Brain microvascular endothelial cell (primary cell): ENCODE data around the gene COL1A1.

Source experiments
- DNase-seq: peaks from one replicate; pipeline ENCODE4 v3.0.0-alpha.2; 2020
- H3K27ac ChIP-seq: fragments of 250-450 bp; sonication (Bioruptor Pico); 2 replicates; pipeline ENCODE4 v1.5.1; 2020; ENCODE audit warnings: mild to moderate bottlenecking, moderate library complexity
- H3K27me3 ChIP-seq: fragments of 250-450 bp; sonication (Bioruptor Pico); replicated peaks from 2 replicates; pipeline ENCODE4 v1.5.1; 2020; ENCODE audit warnings: mild to moderate bottlenecking
- H3K36me3 ChIP-seq: fragments of 250-450 bp; sonication (Bioruptor Pico); replicated peaks from 2 replicates; pipeline ENCODE4 v1.5.1; 2020; ENCODE audit warnings: mild to moderate bottlenecking
- H3K4me3 ChIP-seq: 2 replicates; pipeline ENCODE4 v1.5.1; 2011; ENCODE audit warnings: low read depth, mild to moderate bottlenecking, control low read depth, low read length, moderate library complexity
- in situ Hi-C: cut with HindIII; loops from 2 replicates; pipeline ENCODE4 v1.10.0; 2017; ENCODE audit warnings: low sequenced_read_pairs, low pct_ligation_motif_present
- TF ChIP-seq, protein P1 (sequence below): IDR thresholded peaks from 2 replicates; pipeline ENCODE4 v1.5.1; 2011; ENCODE audit warnings: low read depth, mild to moderate bottlenecking, moderate library complexity, low read length, control low read depth, inconsistent platforms; ENCODE audit errors: missing control alignments

COL1A1 gene

DNA sequence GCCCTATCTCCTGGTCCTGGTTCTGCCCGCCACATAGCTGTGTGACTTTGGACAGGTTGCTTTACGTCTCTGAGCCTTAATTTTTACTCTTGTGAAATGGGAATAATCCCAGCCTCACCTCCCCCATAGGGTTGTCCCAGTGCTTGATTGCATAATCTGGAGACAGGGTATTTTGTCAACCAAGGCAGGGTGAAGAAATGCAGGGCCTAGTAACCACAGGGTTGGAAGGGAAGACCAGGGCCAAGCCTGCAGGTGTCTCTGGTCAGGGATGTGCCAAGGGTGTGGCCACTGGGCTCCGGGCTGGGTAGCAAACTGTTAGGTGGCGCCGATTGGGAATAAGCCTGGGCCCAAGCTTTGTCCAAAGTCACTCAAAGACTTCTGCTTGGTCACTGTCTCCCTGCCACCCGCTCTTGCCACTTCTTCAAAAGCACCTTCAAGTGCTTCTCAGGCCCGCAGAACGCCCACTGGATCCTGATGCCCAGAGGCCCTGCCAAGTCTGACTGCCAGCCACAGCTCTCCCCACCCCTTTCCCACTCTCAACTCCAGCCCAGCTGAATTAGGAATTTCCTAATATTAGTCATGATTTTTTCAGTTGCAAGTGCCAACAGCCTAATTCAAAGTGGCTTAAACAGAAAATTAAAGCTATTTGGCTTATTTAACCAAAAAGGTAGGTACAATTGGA is 20.6 kb upstream of the COL1A1 start:
- H3K27ac ChIP-seq: no peak overlapping the region
- H3K27me3 ChIP-seq: no peaks in the 10 kb centered on the region
- DNase-seq: no peak
- in situ Hi-C loops: no loop called here
- TF ChIP-seq, protein P1, sequence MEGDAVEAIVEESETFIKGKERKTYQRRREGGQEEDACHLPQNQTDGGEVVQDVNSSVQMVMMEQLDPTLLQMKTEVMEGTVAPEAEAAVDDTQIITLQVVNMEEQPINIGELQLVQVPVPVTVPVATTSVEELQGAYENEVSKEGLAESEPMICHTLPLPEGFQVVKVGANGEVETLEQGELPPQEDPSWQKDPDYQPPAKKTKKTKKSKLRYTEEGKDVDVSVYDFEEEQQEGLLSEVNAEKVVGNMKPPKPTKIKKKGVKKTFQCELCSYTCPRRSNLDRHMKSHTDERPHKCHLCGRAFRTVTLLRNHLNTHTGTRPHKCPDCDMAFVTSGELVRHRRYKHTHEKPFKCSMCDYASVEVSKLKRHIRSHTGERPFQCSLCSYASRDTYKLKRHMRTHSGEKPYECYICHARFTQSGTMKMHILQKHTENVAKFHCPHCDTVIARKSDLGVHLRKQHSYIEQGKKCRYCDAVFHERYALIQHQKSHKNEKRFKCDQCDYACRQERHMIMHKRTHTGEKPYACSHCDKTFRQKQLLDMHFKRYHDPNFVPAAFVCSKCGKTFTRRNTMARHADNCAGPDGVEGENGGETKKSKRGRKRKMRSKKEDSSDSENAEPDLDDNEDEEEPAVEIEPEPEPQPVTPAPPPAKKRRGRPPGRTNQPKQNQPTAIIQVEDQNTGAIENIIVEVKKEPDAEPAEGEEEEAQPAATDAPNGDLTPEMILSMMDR: no peak
- H3K36me3 ChIP-seq: no peaks in the 10 kb centered on the region
- no peak overlapping the region for H3K4me3 ChIP-seq

DNA sequence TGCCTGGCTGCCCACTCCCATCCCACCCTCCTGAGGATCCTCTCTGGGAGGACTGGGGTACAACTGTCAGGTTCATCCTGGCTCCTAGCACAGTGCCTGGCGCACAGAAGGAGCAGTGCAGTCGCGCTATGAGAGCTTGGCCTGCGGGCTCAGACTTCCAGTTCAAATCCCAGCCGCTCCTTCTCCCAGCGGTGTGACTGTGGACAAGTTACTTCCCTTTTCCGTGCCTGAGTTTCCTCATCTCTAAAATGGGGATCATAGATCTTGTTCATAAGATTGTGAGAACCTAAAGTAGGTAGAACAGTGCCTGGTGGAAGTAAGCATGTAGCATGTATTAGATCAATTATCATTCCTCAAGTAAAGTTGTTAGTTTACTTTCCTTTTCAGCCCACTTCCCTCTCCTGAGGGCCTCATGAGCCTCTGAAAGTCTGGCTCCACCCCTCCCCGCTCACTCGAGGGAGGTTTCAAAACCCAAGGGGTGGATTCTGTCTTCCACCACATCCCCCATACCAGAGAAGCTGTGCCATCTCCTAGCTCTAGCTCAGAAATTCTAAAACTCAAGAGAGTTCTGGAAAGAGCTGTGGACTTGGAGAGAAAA is 19.9 kb upstream of the COL1A1 start:
- peak overlapping the region; percentile 99 for H3K27ac ChIP-seq
- no peaks in the 10 kb centered on the region for H3K36me3 ChIP-seq
- H3K27me3 ChIP-seq: no peaks in the 10 kb centered on the region
- TF ChIP-seq, protein P1: no peak
- no peak for DNase-seq
- in situ Hi-C loops: no loop called here
- no peak overlapping the region for H3K4me3 ChIP-seq

DNA sequence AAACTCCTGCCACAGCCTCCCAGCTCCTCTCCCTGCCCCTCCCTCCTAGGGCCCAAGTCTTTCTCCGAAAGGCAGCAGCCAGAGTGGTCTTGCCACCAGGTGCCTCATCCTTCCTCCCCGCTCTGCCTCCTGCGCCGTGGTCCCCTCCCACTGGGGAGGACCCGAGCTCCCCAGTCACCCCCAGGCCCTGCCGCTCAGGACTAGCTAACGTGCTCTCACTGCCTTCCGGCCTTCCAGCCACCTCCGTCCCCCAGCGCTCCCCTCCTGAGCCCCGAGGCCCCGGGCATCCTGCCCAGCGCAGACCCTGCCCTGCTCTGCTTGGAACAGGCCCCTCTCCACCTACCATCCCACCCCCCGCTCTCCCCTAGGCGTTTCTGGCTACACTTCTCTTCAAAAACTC is 19.4 kb upstream of the COL1A1 start:
- Histone ChIP-seq H3K4me3 (no peak overlapping the region), H3K27ac (peak overlapping the region; percentile 99), H3K36me3 (no peaks in the 10 kb centered on the region), H3K27me3 (no peaks in the 10 kb centered on the region)
- no peak for DNase-seq
- TF ChIP-seq, protein P1: no peak
- in situ Hi-C loops: no loop called here

DNA sequence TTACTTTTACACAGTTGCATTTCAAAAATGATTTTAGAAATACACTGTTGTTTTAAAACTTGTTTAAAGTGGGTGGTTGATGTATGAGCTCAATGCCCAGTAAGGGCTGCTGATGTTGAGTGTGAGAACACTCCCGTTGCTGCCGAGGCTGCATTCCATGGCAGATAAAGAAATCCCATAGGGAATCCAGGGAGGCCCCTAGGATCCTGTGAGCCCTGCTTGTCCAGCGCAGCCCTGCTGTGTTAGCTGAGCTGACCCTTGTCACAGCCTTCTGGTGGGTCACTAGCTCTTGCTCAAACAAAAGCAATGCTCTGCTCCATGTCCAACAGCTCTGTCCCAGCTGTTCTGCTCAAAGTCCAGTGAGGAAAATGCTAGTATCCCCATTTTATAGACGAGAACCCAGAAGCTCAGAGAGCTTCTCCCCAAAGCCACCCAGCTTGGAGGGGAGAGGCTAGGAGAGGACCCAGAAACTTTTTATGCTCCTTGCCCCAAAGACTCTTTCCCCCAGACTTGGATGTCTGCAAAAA is 18.6 kb upstream of the COL1A1 start:
- Histone ChIP-seq H3K36me3 (no peaks in the 10 kb centered on the region), H3K27me3 (no peaks in the 10 kb centered on the region), H3K4me3 (no peak overlapping the region), H3K27ac (peak overlapping the region; percentile 99)
- TF ChIP-seq, protein P1: no peak
- DNase-seq: peak; percentile 86
- in situ Hi-C loops: loop anchor here (5.0 kb wide), 1 partner anchor 32 kb away; no protein-coding TSS in a partner anchor

DNA sequence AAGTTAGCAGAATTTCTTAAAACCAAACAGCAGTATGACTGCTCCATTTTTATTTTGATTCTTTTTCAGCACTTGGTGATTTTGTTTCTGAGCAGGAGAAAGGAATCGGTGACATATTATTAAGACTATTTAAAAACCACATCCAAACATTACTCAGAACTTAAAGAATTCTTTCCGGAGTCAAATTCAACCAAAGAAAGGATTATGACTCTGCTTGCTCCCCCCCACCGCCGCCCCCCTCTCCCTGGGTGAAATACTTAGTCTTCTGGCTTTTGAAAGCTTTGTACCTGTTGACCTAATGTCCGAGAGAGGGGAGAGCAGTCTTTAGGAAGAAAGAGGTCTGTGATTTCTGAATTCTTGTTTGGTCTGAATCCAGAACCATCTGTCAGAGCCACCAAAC is 17.9 kb upstream of the COL1A1 start:
- TF ChIP-seq, protein P1: no peak
- Histone ChIP-seq H3K4me3 (peak overlapping the region; percentile 12), H3K27me3 (no peaks in the 10 kb centered on the region), H3K27ac (peak overlapping the region; percentile 99), H3K36me3 (no peaks in the 10 kb centered on the region)
- in situ Hi-C loops: loop anchor here (5.0 kb wide), 1 partner anchor 33 kb away; no protein-coding TSS in a partner anchor
- DNase-seq: peak; percentile 89
